Immature natural killer cell (primary cell): Measurements from ENCODE around the gene GRK5. TPM values are rescaled to one million over a fixed set of nuclear protein-coding genes. Genes with fewer than 3 reads are reported as not detected.
A peak's percentile ranks its signal among the peaks of the same experiment; 100 is the strongest.

ENCODE experiments used
- DNase-seq, 3 donors: peaks; one replicate each; pipeline ENCODE4 v3.0.0; 2022; ENCODE audit warnings: mixed read lengths in 1 of 3
- H3K27ac Mint-ChIP-seq, 6 donors: one replicate each; pipeline ENCODE4 v1.8.0; 2020; ENCODE audit warnings: mixed read lengths in 6 of 6, mild to moderate bottlenecking in 5 of 6, inconsistent platforms in 4 of 6, moderate library complexity in 3 of 6
- H3K27me3 Mint-ChIP-seq, 3 donors: one replicate each; pipeline ENCODE4 v1.8.0; 2020 to 2021; ENCODE audit warnings: low read depth in 3 of 3, mild to moderate bottlenecking in 3 of 3, mixed read lengths in 3 of 3, moderate library complexity in 3 of 3, inconsistent platforms in 1 of 3
- H3K36me3 Mint-ChIP-seq, 3 donors: one replicate each; pipeline ENCODE4 v1.8.0; 2020; ENCODE audit warnings: mixed read lengths in 3 of 3, inconsistent platforms in 2 of 3, mild to moderate bottlenecking in 2 of 3
- H3K4me1 Mint-ChIP-seq, 2 donors: one replicate each; pipeline ENCODE4 v1.8.0; 2020; ENCODE audit warnings: inconsistent platforms in 2 of 2, mild to moderate bottlenecking in 2 of 2, mixed read lengths in 2 of 2, moderate library complexity in 1 of 2
- H3K4me3 Mint-ChIP-seq, 5 donors: one replicate each; pipeline ENCODE4 v1.8.0; 2020; ENCODE audit warnings: mild to moderate bottlenecking in 5 of 5, mixed read lengths in 5 of 5, inconsistent platforms in 3 of 5, moderate library complexity in 3 of 5
- H3K9me3 Mint-ChIP-seq, 6 donors: one replicate each; pipeline ENCODE4 v1.8.0; 2020; ENCODE audit warnings: mild to moderate bottlenecking in 6 of 6, mixed read lengths in 6 of 6, inconsistent platforms in 4 of 6, moderate library complexity in 3 of 6
- polyA plus RNA-seq, 3 donors: library from polyadenylated mRNA; unstranded; fragments of 300-500 nt; fragmentation: Illumina TruSeq; gene quantifications; one replicate each; pipeline ENCODE4 v1.2.3, GENCODE V29; 2021

GRK5 gene
- polyA plus RNA-seq, 3 donors from 2014 or later: 2.1 to 12.4 (median 3.3) TPM

GRCh38 chr10:119281581-119282071, 74.3 kb downstream of the GRK5 start:
- Mint-ChIP-seq H3K4me1 (peaks cover 52 to 58% of the 10 kb centered on the region in 2 donors), H3K9me3 (no peaks in the 10 kb centered on the region), H3K36me3 (peaks cover 0 to 6% (median 6%) of the 10 kb centered on the region in 3 donors), H3K27ac (peak overlapping the region in 4 of 6 donors; percentile 47 to 84 (median 68)), H3K27me3 (peaks cover 0 to 8% (median 2%) of the 10 kb centered on the region in 3 donors), H3K4me3 (no peak overlapping the region)
- DNase-seq: no peak

GRCh38 chr10:119282446-119282845, 75.1 kb downstream of the GRK5 start:
- peak overlapping the region in 1 of 5 donors; percentile 10 for H3K4me3 Mint-ChIP-seq

GRCh38 chr10:119283387-119283786, 76.0 kb downstream of the GRK5 start:
- DNase-seq: no peak
- no peaks in the 10 kb centered on the region for H3K9me3 Mint-ChIP-seq
- peak overlapping the region in 5 of 6 donors; percentile 72 to 92 (median 88) for H3K27ac Mint-ChIP-seq
- peaks cover 0 to 5% (median 0%) of the 10 kb centered on the region in 3 donors for H3K27me3 Mint-ChIP-seq
- peaks cover 0 to 6% (median 0%) of the 10 kb centered on the region in 3 donors for H3K36me3 Mint-ChIP-seq
- H3K4me3 Mint-ChIP-seq: peak overlapping the region in 3 of 5 donors; percentile 10 to 58 (median 20)
- peaks cover 65 to 67% of the 10 kb centered on the region in 2 donors for H3K4me1 Mint-ChIP-seq

More at GRCh38 chr10:119282446-119282845, 75.1 kb downstream of the GRK5 start:
- no peak for DNase-seq
- Mint-ChIP-seq H3K4me1 (peaks cover 58 to 63% of the 10 kb centered on the region in 2 donors), H3K36me3 (peaks cover 0 to 6% (median 3%) of the 10 kb centered on the region in 3 donors), H3K27me3 (peaks cover 0 to 5% (median 2%) of the 10 kb centered on the region in 3 donors), H3K27ac (peak overlapping the region in 3 of 6 donors; percentile 19 to 47 (median 35)), H3K9me3 (no peaks in the 10 kb centered on the region)

- H3K27ac Mint-ChIP-seq: peak overlapping the region in 5 of 6 donors; percentile 72 to 92 (median 88)
- peaks cover 67 to 69% of the 10 kb centered on the region in 2 donors for H3K4me1 Mint-ChIP-seq
- peak overlapping the region in 3 of 5 donors; percentile 20 to 62 (median 58) for H3K4me3 Mint-ChIP-seq
- no peaks in the 10 kb centered on the region for H3K9me3 Mint-ChIP-seq
- peaks cover 0 to 6% (median 0%) of the 10 kb centered on the region in 3 donors for H3K36me3 Mint-ChIP-seq
- H3K27me3 Mint-ChIP-seq: peaks cover 0 to 2% (median 0%) of the 10 kb centered on the region in 3 donors
- DNase-seq: peak in 1 of 3 donors; percentile 28
Observed at GRCh38 chr10:119283818-119284217, 76.4 kb downstream of the GRK5 start.

GRCh38 chr10:119284679-119285096, 77.3 kb downstream of the GRK5 start:
- Mint-ChIP-seq H3K27ac (peak overlapping the region; percentile 56 to 95 (median 92)), H3K27me3 (peaks cover 0 to 2% (median 1%) of the 10 kb centered on the region in 3 donors), H3K9me3 (no peaks in the 10 kb centered on the region), H3K36me3 (peaks cover 0 to 4% (median 0%) of the 10 kb centered on the region in 3 donors), H3K4me1 (peaks cover 71 to 76% of the 10 kb centered on the region in 2 donors), H3K4me3 (peak overlapping the region; percentile 72 to 85 (median 81))
- no peak for DNase-seq

GRCh38 chr10:119285495-119286267, 78.3 kb downstream of the GRK5 start:
- peak overlapping the region; percentile 56 to 95 (median 92) for H3K27ac Mint-ChIP-seq
- peak overlapping the region; percentile 72 to 85 (median 81) for H3K4me3 Mint-ChIP-seq
- H3K4me1 Mint-ChIP-seq: peaks cover 73 to 86% of the 10 kb centered on the region in 2 donors
- H3K27me3 Mint-ChIP-seq: peaks cover 0 to 3% (median 2%) of the 10 kb centered on the region in 3 donors
- H3K36me3 Mint-ChIP-seq: peaks cover 0 to 4% (median 0%) of the 10 kb centered on the region in 3 donors
- H3K9me3 Mint-ChIP-seq: no peaks in the 10 kb centered on the region
- DNase-seq: peak; percentile 33 to 39 (median 38)

GRCh38 chr10:119286516-119286915, 79.1 kb downstream of the GRK5 start:
- Mint-ChIP-seq H3K4me3 (peak overlapping the region; percentile 72 to 85 (median 81)), H3K9me3 (no peaks in the 10 kb centered on the region), H3K4me1 (peaks cover 76 to 86% of the 10 kb centered on the region in 2 donors), H3K27ac (peak overlapping the region; percentile 56 to 95 (median 92)), H3K36me3 (peaks cover 0 to 4% (median 0%) of the 10 kb centered on the region in 3 donors), H3K27me3 (peaks cover 0 to 3% (median under 1%) of the 10 kb centered on the region in 3 donors)
- no peak for DNase-seq

- peak overlapping the region; percentile 57 to 95 (median 92) for H3K27ac Mint-ChIP-seq
- no peak for DNase-seq
- peak overlapping the region; percentile 62 to 85 (median 72) for H3K4me3 Mint-ChIP-seq
- H3K9me3 Mint-ChIP-seq: no peaks in the 10 kb centered on the region
- peaks cover 77 to 86% of the 10 kb centered on the region in 2 donors for H3K4me1 Mint-ChIP-seq
- H3K27me3 Mint-ChIP-seq: peaks cover 0 to 3% (median 2%) of the 10 kb centered on the region in 3 donors
- peaks cover 0 to 1% (median 0%) of the 10 kb centered on the region in 3 donors for H3K36me3 Mint-ChIP-seq
Observed at GRCh38 chr10:119286983-119287633, 79.7 kb downstream of the GRK5 start.

GRCh38 chr10:119288574-119289001, 81.2 kb downstream of the GRK5 start:
- H3K27me3 Mint-ChIP-seq: peaks cover 0 to 6% (median 3%) of the 10 kb centered on the region in 3 donors
- DNase-seq: no peak
- no peak overlapping the region for H3K4me3 Mint-ChIP-seq

GRCh38 chr10:119289227-119289920, 82.0 kb downstream of the GRK5 start:
- peaks cover 0 to 6% (median 3%) of the 10 kb centered on the region in 3 donors for H3K27me3 Mint-ChIP-seq
- H3K4me1 Mint-ChIP-seq: peaks cover 83 to 90% of the 10 kb centered on the region in 2 donors
- no peaks in the 10 kb centered on the region for H3K9me3 Mint-ChIP-seq
- DNase-seq: no peak
- H3K27ac Mint-ChIP-seq: peak overlapping the region; percentile 32 to 86 (median 68)
- peak overlapping the region in 1 of 5 donors; percentile 35 for H3K4me3 Mint-ChIP-seq
- no peaks in the 10 kb centered on the region for H3K36me3 Mint-ChIP-seq

More at GRCh38 chr10:119288574-119289001, 81.2 kb downstream of the GRK5 start:
- Mint-ChIP-seq H3K4me1 (peaks cover 82 to 94% of the 10 kb centered on the region in 2 donors), H3K9me3 (no peaks in the 10 kb centered on the region), H3K36me3 (no peaks in the 10 kb centered on the region), H3K27ac (peak overlapping the region in 4 of 6 donors; percentile 9 to 95 (median 30))

- H3K9me3 Mint-ChIP-seq: no peaks in the 10 kb centered on the region
- H3K36me3 Mint-ChIP-seq: peaks cover 0 to 3% (median 2%) of the 10 kb centered on the region in 3 donors
- H3K4me1 Mint-ChIP-seq: peaks cover 73 to 79% of the 10 kb centered on the region in 2 donors
- H3K27me3 Mint-ChIP-seq: peaks cover 0 to 6% (median 3%) of the 10 kb centered on the region in 3 donors
- peak overlapping the region in 5 of 6 donors; percentile 25 to 90 (median 77) for H3K27ac Mint-ChIP-seq
- peak overlapping the region in 4 of 5 donors; percentile 0 to 49 (median 38) for H3K4me3 Mint-ChIP-seq
- DNase-seq: no peak
Observed at GRCh38 chr10:119290301-119291048, 83.1 kb downstream of the GRK5 start.

GRCh38 chr10:119291223-119291900, 84.0 kb downstream of the GRK5 start:
- Mint-ChIP-seq H3K36me3 (peaks cover 3 to 10% (median 7%) of the 10 kb centered on the region in 3 donors), H3K9me3 (no peaks in the 10 kb centered on the region), H3K27me3 (peaks cover 2 to 7% (median 3%) of the 10 kb centered on the region in 3 donors), H3K4me3 (peak overlapping the region in 3 of 5 donors; percentile 21 to 53 (median 27)), H3K27ac (peak overlapping the region in 5 of 6 donors; percentile 40 to 90 (median 77)), H3K4me1 (peaks cover 64 to 75% of the 10 kb centered on the region in 2 donors)
- no peak for DNase-seq
